Left kidney (tissue), 2 donors: ENCODE results near the gene C4A. TPM values are rescaled to one million over a fixed set of nuclear protein-coding genes. Genes with fewer than 3 reads are reported as not detected.
"Not testable (repeated sequence)": the region's sequence is repeated elsewhere in the genome, so short reads cannot be mapped to it uniquely, and the experiment has no call there.

ENCODE experiments used
- DNase-seq: peaks from one replicate; pipeline ENCODE4 v3.0.0-alpha.2; 2013
- polyA plus RNA-seq: library from polyadenylated mRNA; unstranded; fragments of 120-200 nt; gene quantifications from one replicate; pipeline ENCODE4 v1.2.1, GENCODE V29; 2013; ENCODE audit not compliant: insufficient read length

The C4A gene
- polyA plus RNA-seq, 1 donor, result 17.0 TPM

DNA sequence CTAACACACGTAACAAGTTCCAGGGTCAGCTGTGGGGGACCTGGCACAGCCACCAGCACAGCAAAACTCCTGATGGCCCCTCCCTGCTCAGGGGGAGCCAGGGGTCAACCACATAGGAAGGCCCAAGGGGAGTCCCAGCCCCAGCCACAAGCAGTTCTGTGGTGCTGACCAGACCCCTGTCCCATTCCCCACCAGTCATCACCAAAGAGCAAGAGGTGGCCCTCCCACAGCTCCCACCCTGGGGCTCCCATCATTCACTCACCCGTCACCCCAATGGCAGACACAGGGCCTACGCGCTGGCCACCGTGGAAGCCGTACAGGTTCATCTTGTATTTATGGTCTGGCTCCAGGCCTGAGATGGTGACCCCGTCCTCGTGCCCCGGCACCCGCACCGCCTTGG lies 67.9 kb downstream of the C4A start:
- not testable (repeated sequence) for DNase-seq

DNA sequence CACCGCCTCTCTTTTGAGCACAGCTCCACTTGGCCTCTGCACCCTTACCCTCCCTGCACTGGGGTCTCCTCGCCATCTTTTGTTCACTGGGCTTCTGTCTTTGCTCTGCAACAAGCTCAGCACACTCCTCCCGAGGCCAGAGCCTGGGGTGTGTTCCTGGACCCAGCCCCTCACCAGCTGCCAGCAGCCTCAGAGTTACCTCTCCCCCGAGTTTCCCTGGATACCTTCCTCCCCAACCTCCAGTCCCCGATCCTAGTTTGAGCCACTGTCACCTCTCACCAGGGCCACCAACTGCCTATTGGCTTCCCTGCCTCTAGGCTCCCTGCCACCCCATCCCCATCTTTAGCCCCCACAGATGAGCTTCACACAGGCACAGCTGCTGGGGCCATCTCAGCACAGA lies 68.7 kb downstream of the C4A start:
- no peak for DNase-seq

Other genes with a start within 250 kb of the C4A start
- gene CLIC1, start 245.5 kb upstream of the C4A start, polyA plus RNA-seq, result 268 TPM
- gene MSH5, start 242.1 kb upstream of the C4A start, polyA plus RNA-seq, result 62.2 TPM
- gene SAPCD1, start 219.4 kb upstream of the C4A start, polyA plus RNA-seq, result 16.0 TPM
- gene VWA7, start 204.7 kb upstream of the C4A start, polyA plus RNA-seq, result 8.5 TPM
- 69.7 TPM for gene VARS1, start 186.3 kb upstream of the C4A start, polyA plus RNA-seq
- gene LSM2, start 175.1 kb upstream of the C4A start, polyA plus RNA-seq, result 71.7 TPM
- 3.8 TPM for gene HSPA1L, start 166.8 kb upstream of the C4A start, polyA plus RNA-seq
- 72.3 TPM for gene HSPA1A, start 166.5 kb upstream of the C4A start, polyA plus RNA-seq
- gene HSPA1B, start 154.3 kb upstream of the C4A start, polyA plus RNA-seq, result 112 TPM
- gene NEU1, start 119.2 kb upstream of the C4A start, polyA plus RNA-seq, result 66.3 TPM
- 52.6 TPM for gene SLC44A4, start 103.1 kb upstream of the C4A start, polyA plus RNA-seq
- gene EHMT2, start 84.4 kb upstream of the C4A start, polyA plus RNA-seq, result 84.3 TPM
- 23.1 TPM for gene ZBTB12, start 80.0 kb upstream of the C4A start, polyA plus RNA-seq
- gene C2, start 54.3 kb upstream of the C4A start, polyA plus RNA-seq, result 3.9 TPM
- gene CFB, start 36.0 kb upstream of the C4A start, polyA plus RNA-seq, result 10.7 TPM
- gene NELFE, start 23.1 kb upstream of the C4A start, polyA plus RNA-seq, result 89.9 TPM
- gene SKIC2, start 22.9 kb upstream of the C4A start, polyA plus RNA-seq, result 60.8 TPM
- gene DXO, start 9.9 kb upstream of the C4A start, polyA plus RNA-seq, result 29.4 TPM
- gene C4B, start 32.7 kb downstream of the C4A start, polyA plus RNA-seq, result 22.3 TPM
- 0.55 TPM for gene CYP21A2, start 56.4 kb downstream of the C4A start, polyA plus RNA-seq
- gene TNXB, start 127.3 kb downstream of the C4A start, polyA plus RNA-seq, result 4.7 TPM
- gene ATF6B, start 146.2 kb downstream of the C4A start, polyA plus RNA-seq, result 94.3 TPM
- gene FKBPL, start 148.2 kb downstream of the C4A start, polyA plus RNA-seq, result 7.5 TPM
- gene PRRT1, start 169.9 kb downstream of the C4A start, polyA plus RNA-seq, result 2.7 TPM
- 40.9 TPM for gene PPT2, start 172.1 kb downstream of the C4A start, polyA plus RNA-seq
- gene EGFL8, start 182.5 kb downstream of the C4A start, polyA plus RNA-seq, result 30.3 TPM
- gene AGPAT1, start 194.0 kb downstream of the C4A start, polyA plus RNA-seq, result 94.6 TPM
- 90.5 TPM for gene RNF5, start 196.3 kb downstream of the C4A start, polyA plus RNA-seq
- 28.0 TPM for gene AGER, start 202.2 kb downstream of the C4A start, polyA plus RNA-seq
- 190 TPM for gene PBX2, start 208.1 kb downstream of the C4A start, polyA plus RNA-seq
- 10.2 TPM for gene GPSM3, start 210.6 kb downstream of the C4A start, polyA plus RNA-seq
- gene NOTCH4, start 242.0 kb downstream of the C4A start, polyA plus RNA-seq, result 15.6 TPM